ENCODE measurements around the gene GFI1B. TPM values are rescaled to one million over a fixed set of nuclear protein-coding genes. Genes with fewer than 3 reads are reported as not detected.

Gene GFI1B
- not detected for total RNA-seq

DNA sequence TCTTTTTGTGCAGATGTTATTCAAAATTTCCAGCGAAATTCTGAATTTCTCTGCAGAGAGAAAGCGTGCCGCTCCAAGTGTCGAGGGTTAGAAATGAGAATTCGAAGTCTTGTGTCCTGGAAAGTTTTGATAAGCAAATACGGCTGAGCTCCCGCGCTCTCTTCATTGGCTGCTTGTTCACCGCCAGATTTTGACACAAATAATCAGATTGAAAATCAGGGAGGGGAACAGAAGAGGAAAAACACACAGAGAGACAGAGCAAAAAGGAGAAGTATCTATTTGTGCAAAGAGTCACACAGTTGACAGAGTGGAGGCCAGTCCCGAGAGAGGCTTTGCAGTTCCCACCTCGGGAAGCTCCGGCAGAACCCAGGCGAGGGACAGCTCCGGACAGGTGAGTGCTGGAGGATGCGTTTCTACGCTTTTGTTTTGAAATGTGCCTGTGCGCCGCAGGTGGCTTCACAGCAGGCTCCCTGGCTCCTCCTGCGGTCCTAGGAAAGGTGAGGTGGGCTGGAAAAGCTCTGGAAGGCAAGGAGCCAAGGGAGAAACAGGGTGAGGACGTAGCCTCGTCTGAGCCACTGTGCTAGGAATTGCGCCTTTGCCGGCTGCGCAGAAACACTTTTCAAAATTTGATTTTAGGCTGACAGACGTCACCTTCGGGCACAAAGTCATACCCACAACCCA lies at the start of gene GFI1B:
TSS of gene GFI1B (plus strand) at position 244 of the 681 bp plus-strand sequence. CDS start 7,985 bp downstream, outside the sequence.
- no peaks in the 10 kb centered on the region for H3K9me3 ChIP-seq
- intact Hi-C loops (cut with DNase I; ENCODE audit: low total_unique reads) (no loop called here), in situ Hi-C loops (cut with MboI; ENCODE audit: low sequenced_read_pairs in 4 of 4) (no loop called here)
- H3K36me3 ChIP-seq: no peaks in the 10 kb centered on the region
- peaks cover 34 to 47% (median 41%) of the 10 kb centered on the region in 3 donors for H3K27me3 ChIP-seq
- no peak within 1 kb of the TSS for H3K27ac ChIP-seq
- DNase-seq (no peak), ATAC-seq (no peak)
- TF ChIP-seq POLR2A (IDR thresholded peaks at IDR 0.05): no peak
- TF ChIP-seq CTCF (IDR thresholded peaks at IDR 0.05 in 4 of 5, conservative IDR thresholded peaks at IDR 0.05 in 1 of 5): no peak
- H3K4me3 ChIP-seq: no peak within 1 kb of the TSS
- no peaks in the 10 kb centered on the region for H3K4me1 ChIP-seq

- Histone ChIP-seq H3K9me3 (no peaks in the 10 kb centered on the region), H3K27me3 (no peaks in the 10 kb centered on the region), H3K36me3 (peaks cover 0 to 26% of the 10 kb centered on the region in 2 donors), H3K27ac (no peak overlapping the region), H3K4me1 (no peaks in the 10 kb centered on the region), H3K4me3 (no peak overlapping the region)
- DNase-seq (no peak), ATAC-seq (no peak)
- in situ Hi-C loops (cut with MboI; ENCODE audit: low sequenced_read_pairs in 4 of 4) (no loop called here), intact Hi-C loops (cut with DNase I; ENCODE audit: low total_unique reads) (no loop called here)
- TF ChIP-seq CTCF (IDR thresholded peaks at IDR 0.05 in 4 of 5, conservative IDR thresholded peaks at IDR 0.05 in 1 of 5): no peak
- TF ChIP-seq POLR2A (IDR thresholded peaks at IDR 0.05): no peak
Measured at GRCh38 chr9:132931178-132931735, 47.2 kb upstream of the GFI1B start.

GRCh38 chr9:132935026-132935425 lies 43.5 kb upstream of the GFI1B start:
- Histone ChIP-seq H3K36me3 (no peaks in the 10 kb centered on the region), H3K4me3 (no peak overlapping the region), H3K4me1 (peaks cover 16 to 19% of the 10 kb centered on the region in 2 donors), H3K27me3 (no peaks in the 10 kb centered on the region), H3K27ac (no peak overlapping the region), H3K9me3 (no peaks in the 10 kb centered on the region)
- intact Hi-C loops (cut with DNase I; ENCODE audit: low total_unique reads) (no loop called here), in situ Hi-C loops (cut with MboI; ENCODE audit: low sequenced_read_pairs in 4 of 4) (no loop called here)
- TF ChIP-seq POLR2A (IDR thresholded peaks at IDR 0.05) (no peak), CTCF (IDR thresholded peaks at IDR 0.05 in 4 of 5, conservative IDR thresholded peaks at IDR 0.05 in 1 of 5) (no peak)
- DNase-seq: no peak
- no peak for ATAC-seq

- Histone ChIP-seq H3K9me3 (no peaks in the 10 kb centered on the region), H3K27ac (no peak overlapping the region), H3K36me3 (no peaks in the 10 kb centered on the region), H3K27me3 (no peaks in the 10 kb centered on the region), H3K4me1 (peaks cover 36 to 37% of the 10 kb centered on the region in 2 donors), H3K4me3 (no peak overlapping the region)
- intact Hi-C loops (cut with DNase I; ENCODE audit: low total_unique reads): no loop called here
- TF ChIP-seq CTCF (IDR thresholded peaks at IDR 0.05 in 4 of 5, conservative IDR thresholded peaks at IDR 0.05 in 1 of 5) (no peak), POLR2A (IDR thresholded peaks at IDR 0.05) (no peak)
- DNase-seq: no peak
- no peak for ATAC-seq
- in situ Hi-C loops (cut with MboI; ENCODE audit: low sequenced_read_pairs in 4 of 4): no loop called here
Measured at GRCh38 chr9:132937463-132937901, 41.0 kb upstream of the GFI1B start.
